Peyer's patch (tissue), 4 donors: Measurements from ENCODE around the gene PTPN11. TPM values are rescaled to one million over a fixed set of nuclear protein-coding genes. Genes with fewer than 3 reads are reported as not detected.

ENCODE experiments used
- DNase-seq, 3 donors: peaks; one replicate each; pipeline ENCODE4 v3.0.0-alpha.2; 2017 to 2019
- H3K27ac ChIP-seq, 4 donors: fragments of 200-600 bp; sonication (generic); one replicate each; pipeline ENCODE4 v1.5.1; 2016 to 2019
- H3K27me3 ChIP-seq, 2 donors: fragments of 200-600 bp; sonication (generic); one replicate each; pipeline ENCODE4 v1.5.1; 2019
- H3K36me3 ChIP-seq, 3 donors: fragments of 200-600 bp; sonication (generic); one replicate each; pipeline ENCODE4 v1.5.1; 2016 to 2019
- H3K4me1 ChIP-seq, 4 donors: fragments of 200-600 bp; sonication (generic); one replicate each; pipeline ENCODE4 v1.5.1; 2016 to 2019
- H3K4me3 ChIP-seq, 4 donors: fragments of 200-600 bp; sonication (generic); 1 replicate in 3 of 4; 2 replicates in 1 of 4; pipeline ENCODE4 v1.5.1; 2016 to 2019; ENCODE audit warnings: mild to moderate bottlenecking in 1 of 4
- H3K9me3 ChIP-seq, 4 donors: fragments of 200-600 bp; sonication (generic); one replicate each; pipeline ENCODE4 v1.5.1; 2016 to 2019; ENCODE audit warnings: mild to moderate bottlenecking in 1 of 4
- CTCF ChIP-seq, 6 experiments: fragments of 450-650 bp in 4 of 6; fragments of 200-600 bp in 2 of 6; sonication (generic) in 1 of 6; IDR thresholded peaks; one replicate each; pipeline ENCODE4 v1.5.1; 2017 to 2019; ENCODE audit warnings: antibody characterized with exemption in 6 of 6, mild to moderate bottlenecking in 3 of 6, moderate library complexity in 1 of 6
- POLR2A ChIP-seq, 2 donors: fragments of 450-650 bp; IDR thresholded peaks; one replicate each; pipeline ENCODE4 v1.5.1; 2017; ENCODE audit warnings: antibody characterized with exemption in 2 of 2, mild to moderate bottlenecking in 2 of 2, moderate library complexity in 2 of 2
- total RNA-seq, 4 donors: library from RNA; depleted of rRNA; stranded (reverse); fragments of >200 nt; gene quantifications; one replicate each; pipeline ENCODE4 v1.1.0, GENCODE V29; 2016

PTPN11 gene
- total RNA-seq, 4 donors from 2014 or later: 34.5 to 128 (median 40.5) TPM

GRCh38 chr12:112555621-112556233 is 137.0 kb downstream of the PTPN11 start:
- Histone ChIP-seq H3K9me3 (no peaks in the 10 kb centered on the region), H3K4me1 (no peaks in the 10 kb centered on the region), H3K27ac (no peak overlapping the region), H3K4me3 (no peak overlapping the region), H3K36me3 (no peaks in the 10 kb centered on the region), H3K27me3 (no peaks in the 10 kb centered on the region)
- no peak for DNase-seq
- TF ChIP-seq CTCF (IDR thresholded peaks at IDR 0.05): no peak
- TF ChIP-seq POLR2A (IDR thresholded peaks at IDR 0.05): no peak

GRCh38 chr12:112557951-112558630 is 139.3 kb downstream of the PTPN11 start:
- TF ChIP-seq POLR2A (IDR thresholded peaks at IDR 0.05): no peak
- TF ChIP-seq CTCF (IDR thresholded peaks at IDR 0.05): no peak
- DNase-seq: no peak
- Histone ChIP-seq H3K4me3 (no peak overlapping the region), H3K9me3 (no peaks in the 10 kb centered on the region), H3K27ac (no peak overlapping the region), H3K27me3 (no peaks in the 10 kb centered on the region), H3K4me1 (no peaks in the 10 kb centered on the region), H3K36me3 (no peaks in the 10 kb centered on the region)

Other genes with a start within 250 kb of the PTPN11 start
- gene HECTD4, start 36.5 kb upstream of the PTPN11 start, total RNA-seq: 100 to 1,000 TPM in 1 of 4 donors, 10 to 100 TPM in 3; 49.9 to 118 (median 87.3) TPM
- 1,000 to 10,000 TPM in 1 of 4 donors, 100 to 1,000 TPM in 3; 448 to 1,258 (median 570) TPM for gene RPL6, start 9.3 kb upstream of the PTPN11 start, total RNA-seq